GM21367 (cell line): ENCODE measurements around the gene SELENOO.
"Not testable (repeated sequence)": the region's sequence is repeated elsewhere in the genome, so short reads cannot be mapped to it uniquely, and the experiment has no call there.

ENCODE experiments used
- ATAC-seq: cut with Tn5 transposase; IDR thresholded peaks from one replicate; pipeline ENCODE4 v1.9.1; 2021; ENCODE audit not compliant: unreplicated experiment

Gene SELENOO

DNA sequence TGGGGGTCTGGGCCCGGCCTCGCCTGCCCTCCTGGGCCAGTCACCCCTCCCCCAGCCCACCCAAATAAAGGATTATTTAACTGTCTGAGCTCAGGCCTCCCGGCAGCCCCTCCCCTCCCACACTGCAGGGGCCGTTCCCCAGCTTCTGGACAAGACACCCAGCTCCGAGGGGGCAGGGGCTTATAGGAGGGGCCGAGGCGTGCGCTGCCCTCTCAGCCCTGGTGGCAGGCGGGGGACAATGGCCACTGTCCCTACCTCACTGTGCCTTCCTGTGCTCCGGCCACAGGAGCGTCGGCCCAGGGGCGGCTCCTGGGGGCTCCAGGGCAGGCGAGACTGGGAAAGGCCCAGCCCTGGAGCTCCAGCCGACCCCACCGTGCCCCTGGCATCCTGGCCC lies 2.2 kb upstream of the SELENOO start:
- ATAC-seq: no peak

GRCh38 chr22:50199251-50199721 lies 1.5 kb upstream of the SELENOO start:
- no peak for ATAC-seq

DNA sequence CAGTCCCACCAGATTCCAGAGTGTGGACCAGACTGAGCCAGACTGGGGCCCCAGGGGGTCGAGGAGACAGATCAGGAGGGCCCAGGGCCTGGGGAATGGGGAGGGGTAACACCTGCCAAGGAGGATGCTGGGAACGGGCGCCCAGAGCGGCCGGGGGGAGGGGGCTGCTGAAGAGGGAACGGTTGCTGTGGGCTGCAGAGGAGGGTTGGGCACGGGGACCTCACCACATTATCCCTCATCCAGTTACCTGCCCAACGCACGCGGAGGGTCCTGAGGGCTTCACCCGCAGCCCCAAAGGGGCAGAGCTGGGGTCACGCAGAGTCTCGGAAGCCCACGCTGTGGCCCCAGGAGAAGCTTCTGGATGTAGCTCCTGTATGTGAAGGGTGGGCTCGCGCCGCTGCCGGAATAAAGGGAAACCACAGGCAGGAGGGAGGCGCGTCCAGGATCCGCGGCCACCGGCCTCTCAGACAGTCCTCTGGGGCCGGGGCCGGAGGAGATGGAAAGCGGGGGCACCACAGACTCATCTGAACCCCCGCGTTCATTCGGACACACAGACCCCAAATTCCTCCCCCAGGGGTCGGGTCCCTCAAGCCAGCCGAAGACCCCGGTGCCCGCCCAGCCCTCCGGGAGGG lies 866 bp upstream of the SELENOO start:
- no peak for ATAC-seq

DNA sequence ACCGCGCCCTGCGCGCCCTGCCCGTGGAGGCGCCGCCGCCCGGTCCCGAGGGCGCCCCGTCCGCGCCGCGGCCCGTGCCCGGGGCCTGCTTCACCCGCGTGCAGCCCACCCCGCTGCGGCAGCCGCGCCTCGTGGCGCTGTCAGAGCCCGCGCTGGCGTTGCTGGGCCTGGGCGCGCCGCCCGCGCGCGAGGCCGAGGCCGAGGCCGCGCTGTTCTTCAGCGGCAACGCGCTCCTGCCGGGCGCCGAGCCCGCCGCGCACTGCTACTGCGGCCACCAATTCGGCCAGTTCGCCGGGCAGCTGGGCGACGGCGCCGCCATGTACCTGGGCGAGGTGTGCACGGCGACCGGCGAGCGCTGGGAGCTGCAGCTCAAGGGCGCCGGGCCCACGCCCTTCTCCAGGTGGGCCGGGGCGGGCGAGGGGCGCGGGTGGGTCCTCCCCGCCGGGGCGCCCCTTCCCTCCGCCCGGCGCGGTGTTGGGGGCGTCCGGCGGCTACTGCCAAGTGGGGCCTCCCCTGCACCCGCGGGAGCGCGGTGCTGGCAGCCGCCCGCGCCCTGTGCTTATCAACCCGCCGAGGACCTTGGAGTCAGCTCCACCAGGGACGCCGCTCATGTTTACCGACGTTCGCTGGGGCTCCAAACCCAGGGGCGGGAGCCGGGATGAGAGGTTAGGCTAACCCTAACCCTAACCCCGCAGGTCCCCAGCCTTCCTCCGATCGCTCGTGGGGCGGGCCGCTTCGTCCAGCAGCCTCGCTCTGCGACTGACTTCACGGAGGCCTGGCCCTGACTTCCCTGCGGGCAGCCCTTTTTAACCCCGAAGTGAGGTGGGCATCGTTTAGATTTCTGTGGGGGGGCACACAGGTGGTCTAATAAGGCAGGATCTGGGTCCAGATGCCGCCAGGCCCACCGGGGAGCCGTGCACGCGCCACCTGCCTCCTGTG lies 649 bp downstream of the SELENOO start:
- ATAC-seq: peak; percentile 15

GRCh38 chr22:50202130-50202666 lies 1.4 kb downstream of the SELENOO start:
- no peak for ATAC-seq

DNA sequence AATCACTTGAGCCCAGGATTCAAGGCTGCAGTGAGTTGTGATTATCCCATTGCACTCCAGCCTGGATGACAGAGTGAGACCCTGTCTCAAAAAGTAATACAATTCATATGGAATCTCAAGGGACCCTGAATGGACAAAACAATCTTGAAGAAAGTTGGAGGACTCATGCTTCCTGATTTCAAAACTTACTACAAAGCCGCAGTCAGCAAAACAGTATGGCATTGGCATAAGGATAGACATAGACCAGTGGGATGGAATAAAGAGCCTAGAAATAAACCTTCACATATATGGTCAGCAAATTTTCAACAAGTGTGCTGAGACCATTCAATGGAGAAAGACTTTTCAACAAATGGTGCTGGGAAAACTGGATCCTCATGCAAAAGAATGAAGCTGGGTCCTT lies 2.5 kb downstream of the SELENOO start:
- no peak for ATAC-seq

GRCh38 chr22:50204571-50204970 lies 3.8 kb downstream of the SELENOO start:
- no peak for ATAC-seq

GRCh38 chr22:50204998-50205397 lies 4.2 kb downstream of the SELENOO start:
- ATAC-seq: not testable (repeated sequence)

DNA sequence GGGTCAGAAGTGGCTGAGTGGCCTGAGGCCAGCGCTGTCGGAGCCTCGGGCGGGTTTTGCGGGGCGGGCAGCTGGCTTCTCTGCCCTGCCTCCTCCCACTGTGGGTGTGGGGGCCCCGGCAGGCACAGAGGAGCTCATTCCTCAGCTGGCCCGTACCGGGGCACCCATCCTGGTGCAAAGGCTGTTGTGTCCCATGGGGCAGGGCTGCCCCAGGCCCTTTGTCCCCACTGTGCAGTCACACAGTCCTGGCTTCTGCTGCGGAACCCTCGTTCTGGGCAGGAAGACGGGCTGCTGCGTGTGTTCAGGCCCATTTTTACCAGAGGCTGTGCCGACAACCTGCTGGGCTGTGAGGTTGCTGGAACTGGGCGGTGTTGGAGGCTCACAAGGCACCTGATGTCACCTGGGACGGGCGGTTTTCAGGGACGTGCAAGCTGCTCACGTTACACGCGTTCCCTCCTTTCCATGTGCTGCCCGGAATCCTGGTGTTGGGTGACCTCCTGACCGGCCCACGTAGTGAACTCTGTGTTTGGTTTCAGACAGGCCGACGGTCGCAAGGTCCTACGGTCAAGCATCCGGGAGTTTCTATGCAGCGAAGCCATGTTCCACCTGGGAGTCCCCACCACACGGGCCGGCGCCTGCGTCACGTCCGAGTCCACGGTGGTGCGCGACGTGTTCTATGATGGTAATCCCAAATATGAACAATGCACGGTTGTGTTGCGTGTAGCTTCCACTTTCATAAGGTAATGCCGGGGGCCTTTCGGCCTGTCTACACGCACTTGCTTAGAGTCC lies 5.2 kb downstream of the SELENOO start:
- no peak for ATAC-seq

DNA sequence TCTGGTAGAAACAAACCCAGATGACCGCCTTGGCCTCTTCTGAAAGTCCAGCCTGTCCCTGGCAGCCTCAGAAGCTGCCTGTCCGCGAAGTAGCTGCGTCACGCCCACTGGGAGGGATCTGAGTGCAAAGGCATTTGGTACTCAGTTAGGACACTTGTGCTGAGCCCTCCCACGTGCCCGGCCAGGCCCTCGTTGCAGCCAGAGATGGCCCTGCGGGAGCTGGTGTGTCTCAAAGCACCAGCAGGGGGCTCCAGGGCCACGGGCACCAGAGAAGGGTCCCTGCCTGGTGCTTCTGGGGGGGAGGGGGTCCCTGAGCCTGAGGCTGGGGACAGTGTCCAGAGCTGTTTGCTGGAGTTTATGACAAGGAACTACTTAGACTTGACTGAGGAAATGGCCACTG lies 5.8 kb downstream of the SELENOO start:
- ATAC-seq: no peak

- ATAC-seq: no peak
Measured at GRCh38 chr22:50207383-50208140, 6.8 kb downstream of the SELENOO start.

GRCh38 chr22:50208430-50208938 lies 7.7 kb downstream of the SELENOO start:
- ATAC-seq: no peak

GRCh38 chr22:50208939-50209892 lies 8.4 kb downstream of the SELENOO start:
- ATAC-seq: no peak

- no peak for ATAC-seq
Measured at GRCh38 chr22:50209893-50210292, 9.1 kb downstream of the SELENOO start.

- ATAC-seq: no peak
Measured at GRCh38 chr22:50210378-50211139, 9.7 kb downstream of the SELENOO start.

DNA sequence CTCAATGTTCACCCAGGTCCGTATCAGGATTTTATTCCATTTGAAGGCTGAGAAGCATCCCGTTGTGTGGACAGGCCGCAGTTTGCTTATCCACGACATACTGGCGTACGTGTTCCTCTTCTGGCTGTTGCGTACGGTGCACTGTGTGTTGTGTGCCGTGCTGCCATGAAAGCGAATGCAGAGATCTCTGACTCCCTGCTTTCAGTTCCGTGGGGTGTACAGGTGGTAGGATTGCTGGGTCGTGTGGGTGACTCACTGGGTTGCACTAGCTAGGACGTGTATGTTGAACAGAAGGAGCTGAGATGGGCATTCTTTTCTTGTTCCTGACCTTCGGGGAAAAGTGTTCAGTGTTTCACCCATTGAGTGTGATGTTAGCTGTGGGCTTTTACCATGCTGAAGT lies 10.3 kb downstream of the SELENOO start:
- ATAC-seq: no peak

DNA sequence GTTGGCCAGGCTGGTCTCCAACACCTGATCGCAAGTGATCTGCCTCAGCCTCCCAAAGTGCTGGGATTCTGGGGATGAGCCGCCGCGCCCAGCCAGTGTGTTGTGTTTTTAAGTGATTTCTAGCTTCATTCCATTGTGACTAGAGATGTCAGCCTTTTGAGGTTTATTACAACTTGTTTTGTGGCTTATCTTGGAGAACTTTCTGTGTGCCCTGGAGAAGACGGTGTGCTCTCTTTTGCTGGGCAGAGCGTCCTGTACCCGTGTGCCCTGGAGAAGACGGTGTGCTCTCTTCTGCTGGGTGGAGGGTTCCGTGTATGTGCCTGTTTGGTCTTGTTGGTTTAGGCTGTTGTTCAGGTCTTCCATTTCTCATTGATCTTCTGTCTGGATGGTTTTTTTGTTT lies 12.5 kb downstream of the SELENOO start:
- ATAC-seq: no peak

- ATAC-seq: no peak
Measured at GRCh38 chr22:50215297-50216054, 14.7 kb downstream of the SELENOO start.
